SK-N-MC (cell line): Measurements from ENCODE around the gene ATP1A2.

Source experiments
- EZH2 ChIP-seq: fragments of 200-600 bp; sonication (generic); IDR thresholded peaks from one replicate; pipeline ENCODE4 v1.6.1; 2017; ENCODE audit warnings: antibody characterized with exemption
- FOXP2 ChIP-seq: optimal IDR thresholded peaks from 2 replicates; pipeline ENCODE3; 2011; ENCODE audit warnings: mild to moderate bottlenecking, moderate library complexity; ENCODE audit not compliant: insufficient read depth; ENCODE audit errors: extremely low read length, control extremely low read depth
- POLR2AphosphoS5 ChIP-seq: IDR thresholded peaks from 2 replicates; pipeline ENCODE4 v1.6.1; 2012; ENCODE audit warnings: mild to moderate bottlenecking, low read depth, low read length, borderline replicate concordance

DNA sequence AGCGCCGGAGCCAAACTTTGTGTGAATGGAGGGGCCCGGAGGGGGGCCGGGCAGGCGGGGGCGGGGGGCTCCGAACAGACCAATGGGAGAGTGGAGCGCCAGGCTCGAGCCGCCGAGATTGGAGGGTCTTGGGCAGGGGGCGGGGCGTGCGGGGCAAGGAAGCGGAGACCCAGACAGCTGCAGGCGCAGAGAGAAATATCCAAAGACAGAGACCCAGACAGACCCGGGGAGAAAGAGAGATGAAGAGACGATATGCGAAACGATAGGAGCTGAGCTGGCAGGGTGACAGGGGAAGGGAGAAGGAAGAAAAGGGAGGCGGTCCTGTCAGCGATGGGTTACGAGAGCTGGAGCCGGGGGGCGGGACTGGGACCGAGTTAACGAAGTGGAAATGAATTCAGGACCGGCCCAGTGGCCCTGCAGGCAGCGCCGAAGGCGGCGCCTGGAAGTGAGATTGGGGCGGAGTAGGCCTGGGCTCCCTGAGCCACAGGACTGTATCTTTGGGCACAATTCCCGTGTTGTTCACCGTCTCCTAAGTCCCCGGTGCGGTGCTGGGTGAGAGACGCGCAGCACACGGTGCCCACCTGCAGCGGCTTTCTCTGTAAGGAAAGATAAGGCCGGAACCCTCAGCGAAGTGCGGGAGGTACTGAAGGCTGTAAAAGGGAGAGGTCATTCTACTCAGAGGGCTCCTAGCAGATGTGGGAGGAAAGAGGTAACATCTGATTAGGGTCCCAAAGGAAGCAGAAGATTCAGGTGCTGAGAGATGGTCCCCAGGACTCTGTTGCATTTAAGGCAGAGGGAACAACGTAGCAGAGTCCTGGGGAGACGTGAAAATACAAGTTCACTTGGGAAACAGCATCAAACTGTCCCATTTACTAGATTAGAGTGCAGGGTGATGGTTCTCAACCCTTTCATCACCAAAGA is 45.1 kb upstream of the ATP1A2 start:
- TF ChIP-seq POLR2AphosphoS5 (no peak), EZH2 (no peak), FOXP2 (no peak)
